Smooth muscle cell (in vitro differentiated cells): ENCODE results near the gene MED17. TPM values are rescaled to one million over a fixed set of nuclear protein-coding genes. Genes with fewer than 3 reads are reported as not detected.

Experiments used
- DNase-seq: peaks from one replicate; lab custom pipeline; 2025; ENCODE audit not compliant: unreplicated experiment; lab: John Stamatoyannopoulos, UW
- H2AFZ ChIP-seq: fragments of 200-600 bp; sonication (generic); 2 replicates; pipeline ENCODE4 v1.6.0; 2016; ENCODE audit warnings: antibody characterized with exemption, low read depth, mild to moderate bottlenecking
- H3F3A ChIP-seq: fragments of 200-600 bp; sonication (generic); 2 replicates; pipeline ENCODE4 v1.6.0; 2017; ENCODE audit warnings: antibody characterized with exemption, low read depth
- H3K27ac ChIP-seq: fragments of 200-600 bp; sonication (generic); 2 replicates; pipeline ENCODE4 v1.5.1; 2016; ENCODE audit warnings: low read depth, mild to moderate bottlenecking
- H3K27me3 ChIP-seq: fragments of 200-600 bp; sonication (generic); 2 replicates; pipeline ENCODE4 v1.6.1; 2016; ENCODE audit warnings: low read depth, mild to moderate bottlenecking
- H3K36me3 ChIP-seq: fragments of 200-600 bp; sonication (generic); 2 replicates; pipeline ENCODE4 v1.5.1; 2016; ENCODE audit warnings: low read depth
- H3K4me1 ChIP-seq: fragments of 200-600 bp; sonication (generic); 2 replicates; pipeline ENCODE4 v1.5.1; 2016; ENCODE audit warnings: low read depth
- H3K4me2 ChIP-seq: fragments of 200-600 bp; sonication (generic); 2 replicates; pipeline ENCODE4 v1.6.0; 2016; ENCODE audit warnings: mild to moderate bottlenecking
- H3K4me3 ChIP-seq: fragments of 200-600 bp; sonication (generic); 2 replicates; pipeline ENCODE4 v1.5.1; 2016; ENCODE audit warnings: mild to moderate bottlenecking
- H3K79me2 ChIP-seq: fragments of 200-600 bp; sonication (generic); 2 replicates; pipeline ENCODE4 v1.6.0; 2016; ENCODE audit warnings: low read depth, mild to moderate bottlenecking
- H3K9ac ChIP-seq: fragments of 200-600 bp; sonication (generic); 2 replicates; pipeline ENCODE4 v1.6.0; 2016; ENCODE audit warnings: low read depth
- H3K9me3 ChIP-seq: fragments of 200-600 bp; sonication (generic); replicated peaks from 2 replicates; pipeline ENCODE4 v1.5.1; 2016; ENCODE audit warnings: low read depth
- H4K20me1 ChIP-seq: fragments of 200-600 bp; sonication (generic); 2 replicates; pipeline ENCODE4 v1.6.0; 2016; ENCODE audit warnings: low read depth
- WGBS: methylation state at CpG from one replicate; pipeline ENCODE4 v1.1.7; 2016; ENCODE audit warnings: low lambda C conversion rate; 5-methylcytosine and 5-hydroxymethylcytosine counted together
- polyA plus RNA-seq: library from polyadenylated mRNA; unstranded; fragments of >200 nt; fragmentation: Nextera tagmentation; extraction: Ambion mirVana; gene quantifications from 2 replicates; pipeline ENCODE4 v1.2.1, GENCODE V29; 2016
- total RNA-seq: library from RNA; depleted of rRNA; stranded (reverse); fragments of >200 nt; gene quantifications from 2 replicates; pipeline ENCODE4 v1.2.3, GENCODE V29; 2014
- TF ChIP-seq, protein P1 (sequence below): fragments of 200-600 bp; sonication (generic); IDR thresholded peaks from 2 replicates; pipeline ENCODE4 v1.5.1; 2017; ENCODE audit warnings: borderline replicate concordance, mild to moderate bottlenecking, antibody characterized with exemption; ENCODE audit not compliant: insufficient read depth, poor library complexity, severe bottlenecking

MED17 gene, protein sequence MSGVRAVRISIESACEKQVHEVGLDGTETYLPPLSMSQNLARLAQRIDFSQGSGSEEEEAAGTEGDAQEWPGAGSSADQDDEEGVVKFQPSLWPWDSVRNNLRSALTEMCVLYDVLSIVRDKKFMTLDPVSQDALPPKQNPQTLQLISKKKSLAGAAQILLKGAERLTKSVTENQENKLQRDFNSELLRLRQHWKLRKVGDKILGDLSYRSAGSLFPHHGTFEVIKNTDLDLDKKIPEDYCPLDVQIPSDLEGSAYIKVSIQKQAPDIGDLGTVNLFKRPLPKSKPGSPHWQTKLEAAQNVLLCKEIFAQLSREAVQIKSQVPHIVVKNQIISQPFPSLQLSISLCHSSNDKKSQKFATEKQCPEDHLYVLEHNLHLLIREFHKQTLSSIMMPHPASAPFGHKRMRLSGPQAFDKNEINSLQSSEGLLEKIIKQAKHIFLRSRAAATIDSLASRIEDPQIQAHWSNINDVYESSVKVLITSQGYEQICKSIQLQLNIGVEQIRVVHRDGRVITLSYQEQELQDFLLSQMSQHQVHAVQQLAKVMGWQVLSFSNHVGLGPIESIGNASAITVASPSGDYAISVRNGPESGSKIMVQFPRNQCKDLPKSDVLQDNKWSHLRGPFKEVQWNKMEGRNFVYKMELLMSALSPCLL
- total RNA-seq, result 30.6 and 38.3 TPM in 2 replicates
- 20.2 and 24.9 TPM in 2 replicates for polyA plus RNA-seq

- peak within 1 kb of the TSS; percentile 96 for H3K4me2 ChIP-seq
- no peaks in the 10 kb centered on the region for H3F3A ChIP-seq
- no peaks in the 10 kb centered on the region for H3K27me3 ChIP-seq
- no peaks in the 10 kb centered on the region for H3K9me3 ChIP-seq
- H3K9ac ChIP-seq, result peak within 1 kb of the TSS; percentile 94
- H3K4me1 ChIP-seq, result peaks cover 21% of the 10 kb centered on the region
- TF ChIP-seq, protein P1, sequence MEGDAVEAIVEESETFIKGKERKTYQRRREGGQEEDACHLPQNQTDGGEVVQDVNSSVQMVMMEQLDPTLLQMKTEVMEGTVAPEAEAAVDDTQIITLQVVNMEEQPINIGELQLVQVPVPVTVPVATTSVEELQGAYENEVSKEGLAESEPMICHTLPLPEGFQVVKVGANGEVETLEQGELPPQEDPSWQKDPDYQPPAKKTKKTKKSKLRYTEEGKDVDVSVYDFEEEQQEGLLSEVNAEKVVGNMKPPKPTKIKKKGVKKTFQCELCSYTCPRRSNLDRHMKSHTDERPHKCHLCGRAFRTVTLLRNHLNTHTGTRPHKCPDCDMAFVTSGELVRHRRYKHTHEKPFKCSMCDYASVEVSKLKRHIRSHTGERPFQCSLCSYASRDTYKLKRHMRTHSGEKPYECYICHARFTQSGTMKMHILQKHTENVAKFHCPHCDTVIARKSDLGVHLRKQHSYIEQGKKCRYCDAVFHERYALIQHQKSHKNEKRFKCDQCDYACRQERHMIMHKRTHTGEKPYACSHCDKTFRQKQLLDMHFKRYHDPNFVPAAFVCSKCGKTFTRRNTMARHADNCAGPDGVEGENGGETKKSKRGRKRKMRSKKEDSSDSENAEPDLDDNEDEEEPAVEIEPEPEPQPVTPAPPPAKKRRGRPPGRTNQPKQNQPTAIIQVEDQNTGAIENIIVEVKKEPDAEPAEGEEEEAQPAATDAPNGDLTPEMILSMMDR, result peak; percentile 22
- under 1% methylated on average over 72 of the region's 72 CpGs for WGBS
- H3K36me3 ChIP-seq, result peaks cover 6% of the 10 kb centered on the region
- H3K27ac ChIP-seq, result peak within 1 kb of the TSS; percentile 92
- peaks cover 46% of the 10 kb centered on the region for H4K20me1 ChIP-seq
- peak within 1 kb of the TSS; percentile 88 for H3K4me3 ChIP-seq
- H2AFZ ChIP-seq, result peak within 1 kb of the TSS; percentile 89
- peaks cover 50% of the 10 kb centered on the region for H3K79me2 ChIP-seq
- peak; percentile 63 for DNase-seq
Observed at GRCh38 chr11:93784145-93784934, at the start of gene MED17. TSS of gene MED17 (plus strand) at chr11:93784282. CDS start at chr11:93784514, 232 bp downstream.

DNA sequence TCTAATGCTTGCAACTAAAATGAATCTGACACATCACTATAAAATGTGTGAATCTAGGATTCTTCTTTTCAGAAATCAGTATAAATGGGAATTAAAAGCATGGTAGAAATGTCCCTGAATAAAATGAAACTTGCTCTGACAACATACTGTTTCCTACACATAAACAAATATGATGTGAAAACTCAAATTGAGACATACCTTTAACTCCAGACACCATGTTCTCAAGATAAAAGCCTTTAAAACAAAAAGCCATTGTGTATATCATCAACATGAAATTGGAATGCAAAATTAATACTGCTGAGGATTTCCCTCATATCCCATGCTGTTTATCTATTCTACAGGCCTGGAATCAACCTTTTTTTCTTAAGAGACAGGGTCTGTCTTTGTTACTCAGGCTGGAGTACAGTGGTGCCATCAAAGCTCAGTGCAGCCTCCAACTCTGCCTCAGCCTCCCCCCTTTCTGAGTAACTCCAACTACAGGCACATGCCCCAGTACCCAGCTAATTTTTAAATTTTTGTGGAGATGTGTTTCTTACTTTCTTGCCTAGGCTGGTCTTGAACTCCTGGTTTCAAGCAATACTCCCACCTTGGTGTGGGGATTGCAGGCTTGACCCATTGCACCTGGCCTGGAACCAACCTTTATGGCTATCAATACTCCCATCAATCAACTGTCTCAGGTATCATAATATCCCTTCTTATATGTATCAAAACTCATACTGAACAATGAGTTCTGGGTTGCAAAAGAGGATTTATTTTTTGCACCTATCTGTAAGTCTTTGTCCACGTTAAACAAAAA, 49.5 kb upstream of the MED17 start:
- no peak overlapping the region for H3K4me2 ChIP-seq
- H3F3A ChIP-seq, result peaks cover 80% of the 10 kb centered on the region
- H3K9ac ChIP-seq, result no peak overlapping the region
- WGBS, result 89% methylated on average over 1 of the region's 1 CpG
- no peak overlapping the region for H2AFZ ChIP-seq
- TF ChIP-seq, protein P1, result no peak
- H3K4me1 ChIP-seq, result peaks cover 43% of the 10 kb centered on the region
- peak overlapping the region; percentile 43 for H3K27ac ChIP-seq
- no peak for DNase-seq
- H3K27me3 ChIP-seq, result no peaks in the 10 kb centered on the region
- peaks cover 100% of the 10 kb centered on the region for H4K20me1 ChIP-seq
- peaks cover 53% of the 10 kb centered on the region for H3K36me3 ChIP-seq
- no peaks in the 10 kb centered on the region for H3K9me3 ChIP-seq
- H3K4me3 ChIP-seq, result no peak overlapping the region
- peaks cover 51% of the 10 kb centered on the region for H3K79me2 ChIP-seq

- no peak for DNase-seq
- Histone ChIP-seq H3K4me1 (peaks cover 47% of the 10 kb centered on the region), H3K27ac (peak overlapping the region; percentile 85), H3K27me3 (no peaks in the 10 kb centered on the region), H2AFZ (no peak overlapping the region), H3K4me2 (no peak overlapping the region), H3K36me3 (peaks cover 43% of the 10 kb centered on the region), H3K9me3 (no peaks in the 10 kb centered on the region), H4K20me1 (peaks cover 100% of the 10 kb centered on the region), H3K79me2 (peaks cover 61% of the 10 kb centered on the region), H3K9ac (no peak overlapping the region), H3K4me3 (no peak overlapping the region), H3F3A (peaks cover 71% of the 10 kb centered on the region)
- TF ChIP-seq, protein P1, result no peak
- 100% methylated on average over 1 of the region's 1 CpG for WGBS
Observed at GRCh38 chr11:93735627-93736026, 48.5 kb upstream of the MED17 start.
